Body of pancreas (tissue), 4 donors: ENCODE data around the gene SEMA6B.

Experiments used
- POLR2A ChIP-seq, 3 donors: fragments of 450-650 bp; IDR thresholded peaks; one replicate each; pipeline ENCODE4 v1.6.1; 2016; ENCODE audit warnings: antibody characterized with exemption in 3 of 3, mild to moderate bottlenecking in 2 of 3
- TF ChIP-seq, protein P1 (sequence below), 7 experiments: fragments of 450-650 bp in 4 of 7; fragments of 200-600 bp in 3 of 7; sonication (generic) in 3 of 7; IDR thresholded peaks; one replicate each; pipeline ENCODE4 v1.5.1; 2016 to 2019; ENCODE audit warnings: antibody characterized with exemption in 7 of 7

DNA sequence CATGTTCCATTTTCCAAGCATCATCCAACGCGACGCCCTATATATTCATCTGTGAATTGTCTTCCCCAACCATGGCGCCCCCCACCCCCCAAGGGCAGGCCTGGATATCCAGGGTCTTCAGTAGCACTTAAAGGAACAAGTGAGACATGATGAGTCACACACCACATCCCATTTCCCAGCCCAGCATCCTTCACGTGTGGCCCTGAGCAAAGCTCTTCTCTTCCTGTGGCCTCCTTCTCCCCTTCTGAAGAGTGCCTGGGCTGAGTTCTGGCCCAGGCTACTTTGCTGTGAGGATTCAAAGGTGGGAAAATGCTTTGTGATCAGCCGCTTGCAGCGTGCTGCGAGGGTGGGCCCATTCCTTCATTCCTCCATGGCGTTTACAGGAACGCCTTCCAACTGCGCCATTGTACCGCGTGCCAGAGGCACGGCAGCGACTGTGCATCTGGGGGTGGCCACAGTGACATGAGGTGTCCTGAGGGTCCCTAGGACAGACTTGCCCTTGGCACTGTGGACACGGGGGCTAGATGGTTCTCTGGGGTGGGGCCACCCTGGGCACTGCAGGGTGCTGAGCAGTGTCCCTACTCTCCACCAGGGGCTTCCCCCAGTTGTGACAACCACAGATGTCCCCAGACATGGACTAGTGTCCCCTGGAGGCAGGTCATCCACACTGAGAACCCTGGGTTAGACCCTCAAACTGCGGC is 52.9 kb downstream of the SEMA6B start:
- TF ChIP-seq, protein P1, sequence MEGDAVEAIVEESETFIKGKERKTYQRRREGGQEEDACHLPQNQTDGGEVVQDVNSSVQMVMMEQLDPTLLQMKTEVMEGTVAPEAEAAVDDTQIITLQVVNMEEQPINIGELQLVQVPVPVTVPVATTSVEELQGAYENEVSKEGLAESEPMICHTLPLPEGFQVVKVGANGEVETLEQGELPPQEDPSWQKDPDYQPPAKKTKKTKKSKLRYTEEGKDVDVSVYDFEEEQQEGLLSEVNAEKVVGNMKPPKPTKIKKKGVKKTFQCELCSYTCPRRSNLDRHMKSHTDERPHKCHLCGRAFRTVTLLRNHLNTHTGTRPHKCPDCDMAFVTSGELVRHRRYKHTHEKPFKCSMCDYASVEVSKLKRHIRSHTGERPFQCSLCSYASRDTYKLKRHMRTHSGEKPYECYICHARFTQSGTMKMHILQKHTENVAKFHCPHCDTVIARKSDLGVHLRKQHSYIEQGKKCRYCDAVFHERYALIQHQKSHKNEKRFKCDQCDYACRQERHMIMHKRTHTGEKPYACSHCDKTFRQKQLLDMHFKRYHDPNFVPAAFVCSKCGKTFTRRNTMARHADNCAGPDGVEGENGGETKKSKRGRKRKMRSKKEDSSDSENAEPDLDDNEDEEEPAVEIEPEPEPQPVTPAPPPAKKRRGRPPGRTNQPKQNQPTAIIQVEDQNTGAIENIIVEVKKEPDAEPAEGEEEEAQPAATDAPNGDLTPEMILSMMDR (IDR thresholded peaks at IDR 0.05): no peak
- TF ChIP-seq POLR2A (IDR thresholded peaks at IDR 0.05): no peak
